ENCODE measurements around the gene LMO1. TPM values are rescaled to one million over a fixed set of nuclear protein-coding genes. Genes with fewer than 3 reads are reported as not detected.

LMO1 gene
- total RNA-seq, 4 donors from 2014 or later = not detected

DNA sequence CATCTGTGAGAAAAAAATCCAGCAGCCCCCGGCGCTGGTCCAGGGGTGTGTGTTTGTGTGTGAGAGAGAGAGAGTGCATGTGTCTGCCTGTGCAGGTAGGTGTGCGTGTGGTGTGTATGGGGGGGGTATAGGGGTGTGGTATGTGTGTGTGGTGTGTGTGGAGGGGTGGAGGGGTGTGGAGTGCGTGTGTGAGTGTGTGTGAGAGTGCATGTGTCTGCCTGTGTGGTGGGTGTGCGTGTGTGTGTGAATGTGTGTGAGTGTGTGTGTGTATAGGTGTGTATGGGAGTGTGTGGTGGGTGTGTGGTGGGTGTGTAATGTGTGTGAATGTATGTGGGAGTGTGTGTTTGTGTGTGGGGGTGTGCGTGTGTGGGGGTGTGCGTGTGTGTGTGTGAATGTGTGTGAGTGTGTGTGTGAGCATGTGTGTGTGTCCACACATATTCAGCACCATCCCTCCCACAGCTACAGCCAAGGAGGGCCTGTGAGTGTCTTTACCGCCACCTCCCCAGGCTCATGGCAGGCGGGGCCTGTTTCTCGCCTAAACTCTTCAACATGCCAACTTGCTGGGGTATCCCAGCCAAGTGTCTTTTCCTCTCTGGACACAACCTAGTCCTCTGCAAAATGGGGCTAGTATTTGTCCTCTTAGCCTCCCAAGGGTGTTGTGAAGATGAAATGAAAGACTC, 11.9 kb downstream of the LMO1 start:
- TF ChIP-seq CTCF (IDR thresholded peaks at IDR 0.05) = no peak
- ATAC-seq (ENCODE audit: low FRiP score) (no peak), DNase-seq (ENCODE audit: low spot score) (peak; percentile 15)

DNA sequence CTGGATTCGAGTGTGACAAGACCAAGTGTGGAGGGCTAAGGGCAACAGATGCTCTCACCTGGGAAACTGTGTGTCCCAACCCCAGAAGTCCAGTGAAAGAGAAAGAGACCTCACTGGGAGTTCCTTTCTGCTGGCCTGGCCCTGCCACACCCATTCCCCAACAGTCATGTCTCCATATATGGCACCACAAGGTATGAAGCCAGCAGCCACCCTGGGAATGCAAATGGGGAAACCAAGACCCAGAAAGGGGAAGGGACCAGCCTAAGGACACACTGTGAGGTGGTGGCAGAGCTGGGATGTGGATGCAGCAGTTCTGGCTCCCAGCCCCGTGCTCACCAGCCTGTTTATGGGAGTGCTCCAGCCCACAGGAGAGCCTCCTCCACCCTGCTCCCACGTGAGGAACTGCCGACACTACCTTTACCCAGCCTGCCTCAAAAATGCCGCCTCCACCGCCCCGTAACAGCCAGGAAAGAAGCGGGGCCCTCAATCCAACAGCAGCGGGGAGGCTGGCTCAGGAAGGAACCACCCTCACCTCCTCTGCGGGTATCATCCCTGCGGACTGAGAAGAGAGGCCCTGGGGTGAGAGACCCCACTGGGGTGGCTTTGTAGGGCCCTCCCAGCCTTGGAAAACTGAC, 12.6 kb downstream of the LMO1 start:
- no peak for TF ChIP-seq CTCF (IDR thresholded peaks at IDR 0.05)
- peak; percentile 17 for DNase-seq (ENCODE audit: low spot score)

GRCh38 chr11:8250434-8250833, 13.2 kb downstream of the LMO1 start:
- TF ChIP-seq CTCF (IDR thresholded peaks at IDR 0.05) = no peak
- ATAC-seq (ENCODE audit: low FRiP score) (no peak), DNase-seq (ENCODE audit: low spot score) (no peak)

More for the DNA sequence above, 12.6 kb downstream of the LMO1 start:
- ATAC-seq (ENCODE audit: low FRiP score) = no peak

DNA sequence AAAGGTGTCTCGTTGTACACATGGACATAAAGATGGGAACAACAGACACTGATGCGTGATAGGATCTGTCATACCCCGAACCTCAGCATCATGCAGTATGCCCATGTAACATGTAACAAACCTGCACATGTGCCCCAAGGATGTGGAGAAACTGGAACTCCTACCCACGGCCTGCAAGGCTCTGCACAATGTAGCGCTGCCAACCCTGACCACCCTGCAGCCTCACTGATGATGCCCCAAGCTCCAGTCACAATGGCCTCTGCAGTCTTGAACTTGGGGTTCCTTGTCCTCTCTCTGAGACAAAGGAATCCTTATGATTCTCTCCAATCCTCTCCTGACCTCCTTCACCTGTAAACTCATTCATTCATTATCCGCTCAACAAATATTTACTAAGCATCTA, 14.2 kb downstream of the LMO1 start:
- ATAC-seq (ENCODE audit: low FRiP score) (no peak), DNase-seq (ENCODE audit: low spot score) (no peak)
- TF ChIP-seq CTCF (IDR thresholded peaks at IDR 0.05) = no peak

DNA sequence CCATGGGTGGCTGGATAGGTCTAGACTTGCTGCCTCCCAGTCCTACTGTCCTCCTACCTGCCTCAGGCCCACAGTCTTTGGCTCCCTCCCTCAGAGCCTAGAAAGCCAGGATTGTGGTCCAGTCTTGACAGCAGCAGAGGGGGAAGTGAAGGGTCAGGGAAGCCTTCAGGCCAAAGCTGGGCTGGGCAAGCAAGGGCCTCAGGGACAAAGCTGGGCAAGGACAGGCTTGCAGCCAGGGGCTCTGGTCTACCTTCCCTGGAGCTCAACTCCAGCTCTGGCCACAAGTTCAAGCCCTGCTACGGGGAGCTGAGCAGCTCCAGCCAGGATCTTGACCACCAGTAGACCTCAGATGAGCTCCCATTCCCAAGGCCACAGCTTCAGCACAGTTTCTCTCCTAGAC, 14.9 kb downstream of the LMO1 start:
- no peak for TF ChIP-seq CTCF (IDR thresholded peaks at IDR 0.05)
- no peak for ATAC-seq (ENCODE audit: low FRiP score)
- DNase-seq (ENCODE audit: low spot score) = no peak

- no peak for ATAC-seq (ENCODE audit: low FRiP score)
- TF ChIP-seq CTCF (IDR thresholded peaks at IDR 0.05) = no peak
- DNase-seq (ENCODE audit: low spot score) = no peak
Observed at GRCh38 chr11:8247312-8247711, 16.4 kb downstream of the LMO1 start.

DNA sequence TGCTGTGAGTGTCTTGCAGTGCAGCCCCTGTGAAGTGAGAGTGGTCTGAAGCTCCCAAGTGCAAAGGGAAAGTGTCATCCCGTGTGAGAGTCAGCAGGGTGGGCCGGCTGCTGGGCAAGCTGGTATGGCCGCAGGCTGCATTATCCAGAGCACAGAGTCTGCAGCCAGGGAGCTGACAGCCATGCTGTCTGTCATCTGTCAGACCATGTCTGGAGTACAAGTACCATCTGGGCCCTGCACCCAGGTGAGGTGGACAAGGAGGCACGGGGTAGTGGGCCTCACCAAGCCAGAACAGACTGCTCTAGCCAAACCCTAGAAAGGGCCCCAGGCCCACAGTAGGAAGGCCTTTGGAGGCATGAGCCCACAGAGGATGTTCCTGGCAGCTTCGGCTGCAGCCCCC, 20.2 kb downstream of the LMO1 start:
- DNase-seq (ENCODE audit: low spot score) (no peak), ATAC-seq (ENCODE audit: low FRiP score) (no peak)
- no peak for TF ChIP-seq CTCF (IDR thresholded peaks at IDR 0.05)
